Kidney (tissue), 14 donors: ENCODE data around the gene RHBDD2. TPM values are rescaled to one million over a fixed set of nuclear protein-coding genes. Genes with fewer than 3 reads are reported as not detected.

Source experiments
- DNase-seq, 5 donors: peaks; one replicate each; pipeline ENCODE4 v3.0.0-alpha.2; 2013 to 2020
- FAIRE-seq: peaks from 2 replicates; lab custom pipeline; 2012; peaks lifted over from hg19 to GRCh38; lab: Jason Lieb, UNC
- H3K27ac ChIP-seq, 2 donors: one replicate each; pipeline ENCODE4 v1.7.0; 2013; ENCODE audit warnings: low read depth in 2 of 2, low read length in 2 of 2, inconsistent platforms in 1 of 2
- H3K27me3 ChIP-seq: one replicate; pipeline ENCODE4 v1.7.1; 2013; ENCODE audit warnings: low read length, inconsistent platforms; ENCODE audit not compliant: control insufficient read depth, insufficient read depth
- H3K36me3 ChIP-seq, 3 donors: one replicate each; pipeline versions ENCODE4 v1.7.0 to v1.7.1; 2013; ENCODE audit warnings: low read length in 3 of 3, control low read depth in 1 of 3, inconsistent platforms in 1 of 3; ENCODE audit not compliant: insufficient read depth in 3 of 3, control insufficient read depth in 2 of 3
- H3K4me1 ChIP-seq, 3 donors: one replicate each; pipeline versions ENCODE4 v1.7.0 to v1.7.1; 2013; ENCODE audit warnings: low read length in 3 of 3, inconsistent platforms in 1 of 3, low read depth in 1 of 3; ENCODE audit not compliant: control insufficient read depth in 2 of 3, insufficient read depth in 2 of 3
- H3K4me3 ChIP-seq, 3 donors: one replicate each; pipeline versions ENCODE4 v1.7.0 to v1.8.1; 2013; ENCODE audit warnings: low read length in 3 of 3, control low read depth in 1 of 3, inconsistent platforms in 1 of 3
- H3K9ac ChIP-seq, 3 donors: one replicate each; pipeline versions ENCODE4 v1.7.0 to v1.7.1; 2013; ENCODE audit warnings: low read length in 3 of 3, control low read depth in 1 of 3, inconsistent platforms in 1 of 3
- H3K9me3 ChIP-seq, 3 donors: one replicate each; pipeline versions ENCODE4 v1.7.0 to v1.7.1; 2013; ENCODE audit warnings: low read length in 3 of 3, control low read depth in 1 of 3, inconsistent platforms in 1 of 3; ENCODE audit not compliant: control insufficient read depth in 2 of 3, insufficient read depth in 1 of 3
- intact Hi-C: fragments of 100-400 bp; cut with DNase I; formaldehyde crosslinking; loops from one replicate; pipeline ENCODE4 v1.11.1; 2022
- polyA plus RNA-seq: library from polyadenylated mRNA; stranded (reverse); fragments of 350-450 nt; fragmentation: Illumina TruSeq; extraction: RNeasy Lipid Tissue Mini Kit (QIAGEN cat#74804); gene quantifications from one replicate; pipeline ENCODE4 v1.2.3, GENCODE V29; 2014; ENCODE audit warnings: low read depth, low replicate concordance; ENCODE audit not compliant: insufficient read depth
- total RNA-seq: library from RNA; stranded (reverse); fragmentation: NEBNext Ultra II Directional; extraction: Animal tissue kit (Norgen Biotek cat#: 25700); gene quantifications from one replicate; pipeline ENCODE4 v1.2.1, GENCODE V29; 2021
- TF ChIP-seq, protein P1 (sequence below): IDR thresholded peaks from 3 replicates; pipeline ENCODE4 v1.5.1; 2012; ENCODE audit warnings: mild to moderate bottlenecking, moderate library complexity, borderline replicate concordance; ENCODE audit not compliant: insufficient read depth; ENCODE audit errors: extremely low read depth
- donor health status: control.
- donor health status: control.
- donor health status: control.
- donor health status: control.
- donor health status: control.
- donor health status: DM: yes; HTN: yes; CAD: no.
- donor health status: Normal renal cell carcinoma (clear cell type).

RHBDD2 gene
- total and polyA plus RNA-seq, 2 donors from 2014 or later, result 89.5 to 185 TPM

DNA sequence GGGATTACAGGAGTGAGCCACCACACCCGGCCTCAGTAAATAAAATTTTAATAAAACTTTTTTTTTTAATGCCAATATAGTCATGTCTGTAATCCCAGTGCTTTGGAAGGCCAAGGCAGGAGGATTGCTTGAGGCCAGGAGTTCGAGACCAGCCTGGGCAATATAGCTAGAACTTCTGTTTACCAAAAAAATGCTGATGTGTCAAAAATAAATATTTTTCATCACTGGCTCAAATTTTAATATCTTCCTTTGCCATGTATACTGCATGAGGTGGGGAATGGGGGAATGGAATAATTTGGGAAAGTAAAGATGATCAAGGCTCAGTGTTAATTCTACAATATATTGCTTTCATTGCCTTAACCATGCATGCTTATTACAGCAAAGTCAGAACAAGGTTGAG lies 10.7 kb upstream of the RHBDD2 start:
- Histone ChIP-seq H3K4me3 (no peak overlapping the region), H3K36me3 (no peaks in the 10 kb centered on the region), H3K27me3 (no peaks in the 10 kb centered on the region), H3K9ac (no peak overlapping the region), H3K27ac (no peak overlapping the region), H3K4me1 (peaks cover 0 to 7% (median 0%) of the 10 kb centered on the region in 3 donors), H3K9me3 (no peaks in the 10 kb centered on the region)
- DNase-seq (no peak), FAIRE-seq (no peak)
- TF ChIP-seq, protein P1, sequence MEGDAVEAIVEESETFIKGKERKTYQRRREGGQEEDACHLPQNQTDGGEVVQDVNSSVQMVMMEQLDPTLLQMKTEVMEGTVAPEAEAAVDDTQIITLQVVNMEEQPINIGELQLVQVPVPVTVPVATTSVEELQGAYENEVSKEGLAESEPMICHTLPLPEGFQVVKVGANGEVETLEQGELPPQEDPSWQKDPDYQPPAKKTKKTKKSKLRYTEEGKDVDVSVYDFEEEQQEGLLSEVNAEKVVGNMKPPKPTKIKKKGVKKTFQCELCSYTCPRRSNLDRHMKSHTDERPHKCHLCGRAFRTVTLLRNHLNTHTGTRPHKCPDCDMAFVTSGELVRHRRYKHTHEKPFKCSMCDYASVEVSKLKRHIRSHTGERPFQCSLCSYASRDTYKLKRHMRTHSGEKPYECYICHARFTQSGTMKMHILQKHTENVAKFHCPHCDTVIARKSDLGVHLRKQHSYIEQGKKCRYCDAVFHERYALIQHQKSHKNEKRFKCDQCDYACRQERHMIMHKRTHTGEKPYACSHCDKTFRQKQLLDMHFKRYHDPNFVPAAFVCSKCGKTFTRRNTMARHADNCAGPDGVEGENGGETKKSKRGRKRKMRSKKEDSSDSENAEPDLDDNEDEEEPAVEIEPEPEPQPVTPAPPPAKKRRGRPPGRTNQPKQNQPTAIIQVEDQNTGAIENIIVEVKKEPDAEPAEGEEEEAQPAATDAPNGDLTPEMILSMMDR, result no peak
- intact Hi-C loops, result loop anchor here (10.0 kb wide), 1 partner anchor 147 kb away; no protein-coding TSS in a partner anchor

DNA sequence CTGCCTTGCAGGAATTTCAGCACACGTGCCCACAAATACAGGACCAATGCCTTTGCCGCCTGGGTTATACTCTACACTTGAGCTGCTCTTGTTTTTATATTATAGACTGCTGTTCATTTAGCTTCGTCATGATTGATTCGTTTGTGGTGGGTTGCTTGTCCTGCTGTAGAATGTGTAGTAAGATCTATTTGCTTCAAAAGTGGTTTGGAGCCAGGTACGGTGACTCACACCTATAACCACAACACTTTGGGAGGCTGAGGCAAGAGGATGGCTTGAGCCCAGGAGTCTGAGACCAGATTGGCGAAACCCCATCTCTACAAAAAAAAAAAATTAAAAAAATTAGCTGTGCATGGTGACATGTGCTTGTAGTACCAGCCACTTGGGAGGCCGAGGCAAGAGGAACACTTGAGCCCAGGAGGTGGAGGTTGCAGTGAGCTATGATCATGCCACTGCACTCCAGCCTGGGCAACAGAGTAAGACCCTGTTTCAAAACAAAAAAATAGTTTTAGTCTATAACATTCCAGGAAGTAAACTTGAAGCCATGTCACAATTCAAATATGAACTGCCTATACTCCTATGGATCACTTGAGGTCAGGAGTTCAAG lies 9.0 kb upstream of the RHBDD2 start:
- Histone ChIP-seq H3K36me3 (no peaks in the 10 kb centered on the region), H3K4me3 (no peak overlapping the region), H3K27ac (no peak overlapping the region), H3K27me3 (no peaks in the 10 kb centered on the region), H3K9ac (no peak overlapping the region), H3K4me1 (peaks cover 0 to 7% (median 0%) of the 10 kb centered on the region in 3 donors), H3K9me3 (no peaks in the 10 kb centered on the region)
- intact Hi-C loops, result loop anchor here (10.0 kb wide), 1 partner anchor 145 kb away; no protein-coding TSS in a partner anchor
- TF ChIP-seq, protein P1, result no peak
- FAIRE-seq, result no peak
- no peak for DNase-seq

DNA sequence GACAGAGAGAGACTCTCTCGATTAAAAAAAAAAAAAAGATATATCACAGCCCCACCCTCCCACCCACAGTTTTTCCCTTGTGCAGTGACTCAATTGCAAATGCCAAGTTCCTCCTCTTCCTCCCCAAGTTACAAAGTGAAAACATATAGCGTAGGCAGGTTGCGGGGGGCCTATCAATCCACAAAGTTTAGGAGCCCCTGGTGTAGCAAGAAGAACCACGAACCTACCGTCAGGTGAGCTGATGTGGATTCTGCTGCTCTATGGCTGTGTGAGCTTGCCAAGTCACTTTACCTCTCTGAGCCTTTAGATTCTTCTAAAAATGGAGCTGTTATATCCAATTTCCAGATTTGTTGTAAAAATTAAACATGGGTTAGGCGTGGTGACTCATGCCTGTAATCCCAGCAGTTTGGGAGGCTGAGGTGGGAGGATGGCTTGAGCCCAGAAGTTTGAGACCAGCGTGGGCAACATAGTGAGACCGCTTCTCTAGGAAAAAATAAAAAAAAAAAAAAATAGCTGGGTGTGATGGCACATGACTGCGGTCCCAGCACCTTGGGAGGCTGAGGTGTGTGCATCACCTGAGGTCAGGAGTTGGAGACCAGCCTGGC lies 8.2 kb upstream of the RHBDD2 start:
- TF ChIP-seq, protein P1, result no peak
- no peak for FAIRE-seq
- no peaks in the 10 kb centered on the region for H3K9me3 ChIP-seq
- DNase-seq, result no peak
- no peaks in the 10 kb centered on the region for H3K36me3 ChIP-seq
- no peaks in the 10 kb centered on the region for H3K27me3 ChIP-seq
- peaks cover 0 to 7% (median 0%) of the 10 kb centered on the region in 3 donors for H3K4me1 ChIP-seq
- no peak overlapping the region for H3K4me3 ChIP-seq
- H3K9ac ChIP-seq, result no peak overlapping the region
- intact Hi-C loops, result no loop called here
- H3K27ac ChIP-seq, result no peak overlapping the region
